Motor neuron (in vitro differentiated cells): ENCODE data around the gene HOXC13. TPM values are rescaled to one million over a fixed set of nuclear protein-coding genes. Genes with fewer than 3 reads are reported as not detected.

ENCODE experiments used
- ATAC-seq, 8 experiments: fragments of 200-7000 bp; cut with Tn5 transposase; replicated peaks in 6 of 8; 2 replicates each; pipeline ENCODE4 v1.8.0; 2021; ENCODE audit warnings: mild to moderate bottlenecking in 8 of 8, moderate library complexity in 8 of 8
- H3K27ac ChIP-seq, 2 donors: fragments of 250-450 bp; sonication (Bioruptor Pico); 2 replicates each; pipeline ENCODE4 v1.9.0; 2021; ENCODE audit warnings: antibody characterized with exemption in 2 of 2, mild to moderate bottlenecking in 2 of 2, moderate library complexity in 1 of 2
- H3K4me1 ChIP-seq, 2 donors: fragments of 250-450 bp; sonication (Bioruptor Pico); replicated peaks in 1 of 2; 2 replicates each; pipeline ENCODE4 v1.6.1; 2021; ENCODE audit warnings: antibody characterized with exemption in 2 of 2, mild to moderate bottlenecking in 2 of 2, moderate library complexity in 1 of 2
- H3K4me3 ChIP-seq, 5 donors: fragments of 250-450 bp; sonication (Bioruptor Pico); 2 replicates each; pipeline ENCODE4 v1.9.0; 2021; ENCODE audit warnings: antibody characterized with exemption in 5 of 5, mild to moderate bottlenecking in 5 of 5, moderate library complexity in 4 of 5
- WGBS, 10 experiments: fragments of 450-650 bp; shearing (Covaris generic); methylation state at CpG; one replicate each; pipeline ENCODE4 v1.0.0; 2022; 5-methylcytosine and 5-hydroxymethylcytosine counted together
- in situ Hi-C, 9 experiments: fragments of 400-800 bp; cut with MboI; loops; one replicate each; pipeline ENCODE4 v1.15.0; 2021; ENCODE audit warnings: low sequenced_read_pairs in 9 of 9, low pct_unique_long_range_greater_than_20kb in 2 of 9; ENCODE audit not compliant: unreplicated experiment in 9 of 9
- total RNA-seq, 8 experiments: library from RNA; unstranded; fragments of 300-600 nt; gene quantifications; 2 replicates each; pipeline versions ENCODE4 v1.2.3 to v1.2.4, GENCODE V29; 2022

HOXC13 gene
- total RNA-seq, 8 experiments from 2014 or later = 0.05 to 4.7 (median 0.38) TPM; not detected in 2

- Histone ChIP-seq H3K27ac (no peak overlapping the region), H3K4me1 (peaks cover 0 to 3% of the 10 kb centered on the region in 2 donors), H3K4me3 (no peak overlapping the region)
- WGBS, 10 experiments = 0 to 13% (median 2%) methylated on average over 1 to 16 of the region's 72 CpGs; no CpG with 5 or more reads in 4 of the 10 experiments
- in situ Hi-C loops = no loop called here
- ATAC-seq = peak in 4 of 8 experiments; percentile 15 to 35 (median 23)
Observed at GRCh38 chr12:53961025-53961761, 22.6 kb downstream of the HOXC13 start.

- in situ Hi-C loops = no loop called here
- WGBS, 10 experiments = 11 to 100% (median 36%) methylated on average over 1 to 7 of the region's 7 CpGs
- Histone ChIP-seq H3K4me3 (no peak overlapping the region), H3K27ac (no peak overlapping the region), H3K4me1 (peaks cover 0 to 6% of the 10 kb centered on the region in 2 donors)
- ATAC-seq = no peak
Observed at GRCh38 chr12:53963005-53963404, 24.4 kb downstream of the HOXC13 start.

- Histone ChIP-seq H3K27ac (no peak overlapping the region), H3K4me1 (peaks cover 0 to 6% of the 10 kb centered on the region in 2 donors), H3K4me3 (no peak overlapping the region)
- peak in 1 of 8 experiments; percentile 26 for ATAC-seq
- in situ Hi-C loops = no loop called here
- 0 to 68% (median 10%) methylated on average over 3 to 36 of the region's 38 CpGs for WGBS, 10 experiments
Observed at GRCh38 chr12:53963434-53964314, 25.0 kb downstream of the HOXC13 start.

- no peak for ATAC-seq
- no peak overlapping the region for H3K4me3 ChIP-seq
- 0 to 43% (median 0%) methylated on average over 1 to 2 of the region's 2 CpGs; no CpG with 5 or more reads in 3 of the 10 experiments for WGBS, 10 experiments
- in situ Hi-C loops = no loop called here
- H3K27ac ChIP-seq = no peak overlapping the region
- H3K4me1 ChIP-seq = peaks cover 0 to 6% of the 10 kb centered on the region in 2 donors
Observed at GRCh38 chr12:53964315-53964713, 25.7 kb downstream of the HOXC13 start.

GRCh38 chr12:53965281-53966084 lies 26.9 kb downstream of the HOXC13 start:
- 0 to 20% (median 6%) methylated on average over 4 to 15 of the region's 18 CpGs for WGBS, 10 experiments
- peak in 1 of 8 experiments; percentile 66 for ATAC-seq
- peaks cover 0 to 6% of the 10 kb centered on the region in 2 donors for H3K4me1 ChIP-seq
- H3K27ac ChIP-seq = no peak overlapping the region
- in situ Hi-C loops = no loop called here
- no peak overlapping the region for H3K4me3 ChIP-seq

- ATAC-seq = peak in 1 of 8 experiments; percentile 27
- no peak overlapping the region for H3K27ac ChIP-seq
- H3K4me3 ChIP-seq = no peak overlapping the region
- in situ Hi-C loops = no loop called here
- peaks cover 0 to 5% of the 10 kb centered on the region in 2 donors for H3K4me1 ChIP-seq
- WGBS, 10 experiments = 0 to 40% (median 0%) methylated on average over 1 to 3 of the region's 15 CpGs; no CpG with 5 or more reads in 5 of the 10 experiments
Observed at GRCh38 chr12:53966085-53966384, 27.4 kb downstream of the HOXC13 start.

- Histone ChIP-seq H3K4me3 (no peak overlapping the region), H3K27ac (no peak overlapping the region), H3K4me1 (peaks cover 0 to 4% of the 10 kb centered on the region in 2 donors)
- in situ Hi-C loops = no loop called here
- ATAC-seq = peak in 6 of 8 experiments; percentile 16 to 59 (median 42)
- 0 to 78% (median 6%) methylated on average over 1 to 27 of the region's 36 CpGs; no CpG with 5 or more reads in 1 of the 10 experiments for WGBS, 10 experiments
Observed at GRCh38 chr12:53966385-53967133, 27.9 kb downstream of the HOXC13 start.

- Histone ChIP-seq H3K27ac (no peak overlapping the region), H3K4me1 (peaks cover 0 to 4% of the 10 kb centered on the region in 2 donors), H3K4me3 (no peak overlapping the region)
- no peak for ATAC-seq
- in situ Hi-C loops = no loop called here
- 0 to 40% (median 13%) methylated on average over 1 to 4 of the region's 5 CpGs; no CpG with 5 or more reads in 4 of the 10 experiments for WGBS, 10 experiments
Observed at GRCh38 chr12:53967421-53967925, 28.8 kb downstream of the HOXC13 start.

GRCh38 chr12:53968214-53969127 lies 29.8 kb downstream of the HOXC13 start:
- Histone ChIP-seq H3K4me1 (peaks cover 0 to 4% of the 10 kb centered on the region in 2 donors), H3K4me3 (no peak overlapping the region), H3K27ac (no peak overlapping the region)
- in situ Hi-C loops = no loop called here
- WGBS, 10 experiments = 0 to 86% (median 22%) methylated on average over 1 to 21 of the region's 24 CpGs
- ATAC-seq = no peak

- H3K4me1 ChIP-seq = peaks cover 0 to 4% of the 10 kb centered on the region in 2 donors
- no peak for ATAC-seq
- in situ Hi-C loops = no loop called here
- WGBS, 10 experiments = 0 to 87% (median 46%) methylated on average over 1 to 12 of the region's 12 CpGs; no CpG with 5 or more reads in 2 of the 10 experiments
- no peak overlapping the region for H3K4me3 ChIP-seq
- H3K27ac ChIP-seq = no peak overlapping the region
Observed at GRCh38 chr12:53969588-53970259, 31.1 kb downstream of the HOXC13 start.

- in situ Hi-C loops = no loop called here
- no peak overlapping the region for H3K27ac ChIP-seq
- 0 to 85% (median 20%) methylated on average over 1 to 4 of the region's 4 CpGs; no CpG with 5 or more reads in 1 of the 10 experiments for WGBS, 10 experiments
- no peak for ATAC-seq
- H3K4me3 ChIP-seq = no peak overlapping the region
- H3K4me1 ChIP-seq = peaks cover 0 to 7% of the 10 kb centered on the region in 2 donors
Observed at GRCh38 chr12:53970451-53970850, 31.8 kb downstream of the HOXC13 start.
